MM.1S (cell line): ENCODE measurements around the gene NKX2-2.

Experiments used
- DNase-seq: peaks from one replicate; pipeline ENCODE4 v3.0.0-alpha.2; 2015
- H2AFZ ChIP-seq: fragments of 300-600 bp; sonication (generic); 2 replicates; pipeline ENCODE4 v1.6.0; 2016; ENCODE audit warnings: antibody characterized with exemption, low read length
- H3F3A ChIP-seq: fragments of 300-600 bp; sonication (generic); 2 replicates; pipeline ENCODE4 v1.6.1; 2016; ENCODE audit warnings: mild to moderate bottlenecking, antibody characterized with exemption, low read length, moderate library complexity, mixed read lengths; ENCODE audit not compliant: insufficient read depth
- H3K27ac ChIP-seq: fragments of 300-600 bp; sonication (generic); 2 replicates; pipeline ENCODE4 v1.5.1; 2016; ENCODE audit warnings: mild to moderate bottlenecking, low read length
- H3K27me3 ChIP-seq: fragments of 300-600 bp; sonication (generic); replicated peaks from 2 replicates; pipeline ENCODE4 v1.6.0; 2016; ENCODE audit warnings: low read length; ENCODE audit not compliant: insufficient read depth
- H3K36me3 ChIP-seq: fragments of 300-600 bp; sonication (generic); replicated peaks from 2 replicates; pipeline ENCODE4 v1.6.1; 2016; ENCODE audit warnings: mild to moderate bottlenecking, low read length, mixed read lengths; ENCODE audit not compliant: insufficient read depth
- H3K4me1 ChIP-seq: fragments of 300-600 bp; sonication (generic); 2 replicates; pipeline ENCODE4 v1.6.1; 2016; ENCODE audit warnings: low read length, mixed read lengths
- H3K4me2 ChIP-seq: fragments of 300-600 bp; sonication (generic); 2 replicates; pipeline ENCODE4 v1.6.0; 2016; ENCODE audit warnings: low read depth, low read length
- H3K4me3 ChIP-seq: fragments of 300-600 bp; sonication (generic); 2 replicates; pipeline ENCODE4 v1.5.1; 2016; ENCODE audit warnings: low read length, mixed read lengths
- H3K79me2 ChIP-seq: fragments of 300-600 bp; sonication (generic); 2 replicates; pipeline ENCODE4 v1.6.1; 2016; ENCODE audit warnings: mixed run types, low read length, mixed read lengths
- H3K9ac ChIP-seq: fragments of 300-600 bp; sonication (generic); 2 replicates; pipeline ENCODE4 v1.6.1; 2016; ENCODE audit warnings: low read length, mixed read lengths
- H3K9me2 ChIP-seq: fragments of 300-600 bp; sonication (generic); replicated peaks from 2 replicates; pipeline ENCODE4 v1.6.1; 2016; ENCODE audit warnings: mild to moderate bottlenecking, low read length, mixed read lengths; ENCODE audit not compliant: insufficient read depth
- H3K9me3 ChIP-seq: fragments of 300-600 bp; sonication (generic); replicated peaks from 2 replicates; pipeline ENCODE4 v1.6.1; 2016; ENCODE audit warnings: mild to moderate bottlenecking, low read length, mixed read lengths; ENCODE audit not compliant: insufficient read depth
- H4K20me1 ChIP-seq: fragments of 300-600 bp; sonication (generic); 2 replicates; pipeline ENCODE4 v1.6.1; 2016; ENCODE audit warnings: mild to moderate bottlenecking, low read length, moderate library complexity, mixed read lengths; ENCODE audit not compliant: insufficient read depth
- EZH2 ChIP-seq: fragments of 300-600 bp; sonication (generic); optimal IDR thresholded peaks from 2 replicates; pipeline ENCODE3; 2017; ENCODE audit warnings: low read depth, mild to moderate bottlenecking, antibody characterized with exemption, low read length, mixed read lengths
- EZH2phosphoT487 ChIP-seq: fragments of 300-600 bp; sonication (generic); IDR thresholded peaks from 2 replicates; pipeline ENCODE4 v1.6.1; 2018; ENCODE audit warnings: antibody characterized with exemption, low read length
- TF ChIP-seq, protein P1 (sequence below): fragments of 300-600 bp; sonication (generic); IDR thresholded peaks from 2 replicates; pipeline ENCODE4 v1.5.1; 2016; ENCODE audit warnings: antibody characterized with exemption, low read length, mixed read lengths

Gene NKX2-2

GRCh38 chr20:21513181-21513663, 642 bp downstream of the NKX2-2 start:
- no peaks in the 10 kb centered on the region for H3K36me3 ChIP-seq
- H3K79me2 ChIP-seq = no peaks in the 10 kb centered on the region
- H3K9ac ChIP-seq = no peak overlapping the region
- no peak for DNase-seq
- H4K20me1 ChIP-seq = no peaks in the 10 kb centered on the region
- no peak overlapping the region for H3K4me2 ChIP-seq
- no peaks in the 10 kb centered on the region for H3F3A ChIP-seq
- no peaks in the 10 kb centered on the region for H3K9me3 ChIP-seq
- H3K4me3 ChIP-seq = no peak overlapping the region
- H3K27ac ChIP-seq = no peak overlapping the region
- TF ChIP-seq EZH2 (no peak), EZH2phosphoT487 (no peak)
- TF ChIP-seq, protein P1, sequence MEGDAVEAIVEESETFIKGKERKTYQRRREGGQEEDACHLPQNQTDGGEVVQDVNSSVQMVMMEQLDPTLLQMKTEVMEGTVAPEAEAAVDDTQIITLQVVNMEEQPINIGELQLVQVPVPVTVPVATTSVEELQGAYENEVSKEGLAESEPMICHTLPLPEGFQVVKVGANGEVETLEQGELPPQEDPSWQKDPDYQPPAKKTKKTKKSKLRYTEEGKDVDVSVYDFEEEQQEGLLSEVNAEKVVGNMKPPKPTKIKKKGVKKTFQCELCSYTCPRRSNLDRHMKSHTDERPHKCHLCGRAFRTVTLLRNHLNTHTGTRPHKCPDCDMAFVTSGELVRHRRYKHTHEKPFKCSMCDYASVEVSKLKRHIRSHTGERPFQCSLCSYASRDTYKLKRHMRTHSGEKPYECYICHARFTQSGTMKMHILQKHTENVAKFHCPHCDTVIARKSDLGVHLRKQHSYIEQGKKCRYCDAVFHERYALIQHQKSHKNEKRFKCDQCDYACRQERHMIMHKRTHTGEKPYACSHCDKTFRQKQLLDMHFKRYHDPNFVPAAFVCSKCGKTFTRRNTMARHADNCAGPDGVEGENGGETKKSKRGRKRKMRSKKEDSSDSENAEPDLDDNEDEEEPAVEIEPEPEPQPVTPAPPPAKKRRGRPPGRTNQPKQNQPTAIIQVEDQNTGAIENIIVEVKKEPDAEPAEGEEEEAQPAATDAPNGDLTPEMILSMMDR = no peak
- peaks cover 56% of the 10 kb centered on the region for H3K27me3 ChIP-seq
- no peaks in the 10 kb centered on the region for H3K4me1 ChIP-seq
- no peak overlapping the region for H2AFZ ChIP-seq
- H3K9me2 ChIP-seq = no peaks in the 10 kb centered on the region

DNA sequence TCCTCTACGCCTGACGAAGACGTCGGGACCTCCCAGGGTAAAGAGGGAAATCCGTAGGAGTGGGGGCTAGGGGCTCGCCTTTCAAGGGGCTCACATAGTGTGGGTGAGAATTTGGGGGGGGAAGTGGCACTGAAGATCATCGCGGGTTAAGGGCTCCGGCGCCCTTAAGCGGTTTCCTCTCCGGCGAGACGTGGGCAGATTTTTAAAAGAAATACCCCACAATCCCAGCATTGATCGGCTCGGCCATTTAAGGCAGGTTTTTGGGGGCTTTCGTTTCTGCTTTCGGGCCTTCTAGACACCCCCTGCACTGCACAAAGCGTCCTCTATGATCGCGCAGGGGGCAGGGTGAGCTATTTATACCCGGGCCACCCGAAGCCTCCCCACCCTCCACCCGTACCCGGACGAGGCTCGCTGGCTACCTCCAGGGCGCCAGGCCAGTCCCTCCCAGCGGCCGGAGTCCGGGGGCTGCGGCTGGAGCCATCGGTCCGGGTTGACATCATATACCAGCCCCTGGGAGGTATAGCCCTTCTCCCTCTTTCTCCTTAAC, 1.2 kb downstream of the NKX2-2 start:
- DNase-seq = no peak
- Histone ChIP-seq H3K9ac (no peak overlapping the region), H3K9me2 (no peaks in the 10 kb centered on the region), H3K27me3 (peaks cover 54% of the 10 kb centered on the region), H2AFZ (no peak overlapping the region), H3K4me2 (no peak overlapping the region), H3K79me2 (no peaks in the 10 kb centered on the region), H3K4me1 (no peaks in the 10 kb centered on the region), H3K4me3 (no peak overlapping the region), H3F3A (no peaks in the 10 kb centered on the region), H4K20me1 (no peaks in the 10 kb centered on the region), H3K27ac (no peak overlapping the region), H3K36me3 (no peaks in the 10 kb centered on the region), H3K9me3 (no peaks in the 10 kb centered on the region)
- TF ChIP-seq, protein P1 = no peak
- no peak for TF ChIP-seq EZH2
- no peak for TF ChIP-seq EZH2phosphoT487

GRCh38 chr20:21511850-21512633, 1.8 kb downstream of the NKX2-2 start:
- H3K27me3 ChIP-seq = peaks cover 54% of the 10 kb centered on the region
- H2AFZ ChIP-seq = no peak overlapping the region
- H4K20me1 ChIP-seq = no peaks in the 10 kb centered on the region
- TF ChIP-seq EZH2 (no peak), EZH2phosphoT487 (no peak)
- TF ChIP-seq, protein P1 = no peak
- no peaks in the 10 kb centered on the region for H3F3A ChIP-seq
- no peaks in the 10 kb centered on the region for H3K79me2 ChIP-seq
- H3K4me1 ChIP-seq = no peaks in the 10 kb centered on the region
- no peak overlapping the region for H3K9ac ChIP-seq
- no peak overlapping the region for H3K4me2 ChIP-seq
- H3K9me2 ChIP-seq = no peaks in the 10 kb centered on the region
- H3K36me3 ChIP-seq = no peaks in the 10 kb centered on the region
- H3K27ac ChIP-seq = no peak overlapping the region
- H3K9me3 ChIP-seq = no peaks in the 10 kb centered on the region
- DNase-seq = no peak
- H3K4me3 ChIP-seq = no peak overlapping the region
